ENCODE results near the gene RARRES2.
A peak's percentile ranks its signal among the peaks of the same experiment; 100 is the strongest.

Gene RARRES2

GRCh38 chr7:150325901-150326300 is 15.5 kb downstream of the RARRES2 start:
- TF ChIP-seq, protein P1, sequence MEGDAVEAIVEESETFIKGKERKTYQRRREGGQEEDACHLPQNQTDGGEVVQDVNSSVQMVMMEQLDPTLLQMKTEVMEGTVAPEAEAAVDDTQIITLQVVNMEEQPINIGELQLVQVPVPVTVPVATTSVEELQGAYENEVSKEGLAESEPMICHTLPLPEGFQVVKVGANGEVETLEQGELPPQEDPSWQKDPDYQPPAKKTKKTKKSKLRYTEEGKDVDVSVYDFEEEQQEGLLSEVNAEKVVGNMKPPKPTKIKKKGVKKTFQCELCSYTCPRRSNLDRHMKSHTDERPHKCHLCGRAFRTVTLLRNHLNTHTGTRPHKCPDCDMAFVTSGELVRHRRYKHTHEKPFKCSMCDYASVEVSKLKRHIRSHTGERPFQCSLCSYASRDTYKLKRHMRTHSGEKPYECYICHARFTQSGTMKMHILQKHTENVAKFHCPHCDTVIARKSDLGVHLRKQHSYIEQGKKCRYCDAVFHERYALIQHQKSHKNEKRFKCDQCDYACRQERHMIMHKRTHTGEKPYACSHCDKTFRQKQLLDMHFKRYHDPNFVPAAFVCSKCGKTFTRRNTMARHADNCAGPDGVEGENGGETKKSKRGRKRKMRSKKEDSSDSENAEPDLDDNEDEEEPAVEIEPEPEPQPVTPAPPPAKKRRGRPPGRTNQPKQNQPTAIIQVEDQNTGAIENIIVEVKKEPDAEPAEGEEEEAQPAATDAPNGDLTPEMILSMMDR (IDR thresholded peaks at IDR 0.05; ENCODE audit: insufficient read depth, low read length, poor library complexity, severe bottlenecking): no peak
- H3K36me3 ChIP-seq (ENCODE audit: control insufficient read depth, insufficient read depth, low read length): peaks cover 21% of the 10 kb centered on the region
- no peak overlapping the region for H3K4me3 ChIP-seq (replicated peaks; ENCODE audit: low read depth, low read length)
- DNase-seq (ENCODE audit: extremely low read depth, insufficient read length): no peak
- H3K27me3 ChIP-seq (replicated peaks; ENCODE audit: control insufficient read depth, insufficient read depth, low read length): no peaks in the 10 kb centered on the region

GRCh38 chr7:150325110-150325611 is 16.3 kb downstream of the RARRES2 start:
- Histone ChIP-seq H3K4me3 (replicated peaks; ENCODE audit: low read depth, low read length) (no peak overlapping the region), H3K27me3 (replicated peaks; ENCODE audit: control insufficient read depth, insufficient read depth, low read length) (no peaks in the 10 kb centered on the region), H3K36me3 (ENCODE audit: control insufficient read depth, insufficient read depth, low read length) (peaks cover 19% of the 10 kb centered on the region)
- DNase-seq (ENCODE audit: extremely low read depth, insufficient read length): no peak
- TF ChIP-seq, protein P1 (IDR thresholded peaks at IDR 0.05; ENCODE audit: insufficient read depth, low read length, poor library complexity, severe bottlenecking): no peak

- H3K27me3 ChIP-seq (replicated peaks; ENCODE audit: control insufficient read depth, insufficient read depth, low read length): no peaks in the 10 kb centered on the region
- H3K4me3 ChIP-seq (replicated peaks; ENCODE audit: low read depth, low read length): peak overlapping the region; percentile 79
- no peak for DNase-seq (ENCODE audit: extremely low read depth, insufficient read length)
- TF ChIP-seq, protein P1 (IDR thresholded peaks at IDR 0.05; ENCODE audit: insufficient read depth, low read length, poor library complexity, severe bottlenecking): no peak
- H3K36me3 ChIP-seq (ENCODE audit: control insufficient read depth, insufficient read depth, low read length): peaks cover 16% of the 10 kb centered on the region
These were observed 17.0 kb downstream of the RARRES2 start for GRCh38 chr7:150324373-150324961.

GRCh38 chr7:150323682-150324372 is 17.6 kb downstream of the RARRES2 start:
- Histone ChIP-seq H3K4me3 (replicated peaks; ENCODE audit: low read depth, low read length) (peak overlapping the region; percentile 79), H3K36me3 (ENCODE audit: control insufficient read depth, insufficient read depth, low read length) (peaks cover 16% of the 10 kb centered on the region), H3K27me3 (replicated peaks; ENCODE audit: control insufficient read depth, insufficient read depth, low read length) (no peaks in the 10 kb centered on the region)
- DNase-seq (ENCODE audit: extremely low read depth, insufficient read length): no peak
- TF ChIP-seq, protein P1 (IDR thresholded peaks at IDR 0.05; ENCODE audit: insufficient read depth, low read length, poor library complexity, severe bottlenecking): no peak

GRCh38 chr7:150322833-150323681 is 18.4 kb downstream of the RARRES2 start, which contains the start of the genes ACTR3C and LRRC61:
Gene ACTR3C (minus strand): TSS chr7:150323545. CDS start chr7:150295296, 28,249 bp downstream.
Gene LRRC61 (plus strand): TSS chr7:150323355. CDS start chr7:150336862, 13,507 bp downstream.
- H3K36me3 ChIP-seq (ENCODE audit: control insufficient read depth, insufficient read depth, low read length): peaks cover 10% of the 10 kb centered on the region
- peak; percentile 90 for DNase-seq (ENCODE audit: extremely low read depth, insufficient read length)
- TF ChIP-seq, protein P1 (IDR thresholded peaks at IDR 0.05; ENCODE audit: insufficient read depth, low read length, poor library complexity, severe bottlenecking): peak; percentile 6
- H3K27me3 ChIP-seq (replicated peaks; ENCODE audit: control insufficient read depth, insufficient read depth, low read length): no peaks in the 10 kb centered on the region
- peak within 1 kb of the TSS; percentile 79 for H3K4me3 ChIP-seq (replicated peaks; ENCODE audit: low read depth, low read length)

All from GM06990 (cell line).